Activated T-cell treated with anti-CD3 and anti-CD28 coated beads, Interleukin-2, amount 50 U/mL, for 72 hours (primary cell): ENCODE measurements around the gene ZNF385B. TPM values are rescaled to one million over a fixed set of nuclear protein-coding genes. Genes with fewer than 3 reads are reported as not detected.
"Not testable (repeated sequence)": the region's sequence is repeated elsewhere in the genome, so short reads cannot be mapped to it uniquely, and the experiment has no call there.

Experiments used
- ATAC-seq, 2 donors: fragments of 150-1000 bp; cut with Tn5 transposase; replicated peaks in 1 of 2; 2 replicates each; pipeline ENCODE4 v1.10.0; 2021; ENCODE audit warnings: moderate library complexity in 2 of 2, mild to moderate bottlenecking in 1 of 2
- DNase-seq, 2 donors: peaks; one replicate each; pipeline ENCODE4 v3.0.0; 2021 to 2022; ENCODE audit warnings: mixed read lengths in 1 of 2
- H3K27ac Mint-ChIP-seq: one replicate; pipeline ENCODE4 v1.8.0; 2022; ENCODE audit warnings: mild to moderate bottlenecking, moderate library complexity, mixed read lengths
- H3K27me3 Mint-ChIP-seq: one replicate; pipeline ENCODE4 v1.8.0; 2022; ENCODE audit warnings: low read depth, mixed read lengths
- H3K36me3 Mint-ChIP-seq, 2 donors: one replicate each; pipeline ENCODE4 v1.8.0; 2022; ENCODE audit warnings: mixed read lengths in 2 of 2, mild to moderate bottlenecking in 1 of 2; ENCODE audit not compliant: insufficient read depth in 2 of 2
- H3K4me1 Mint-ChIP-seq: one replicate; pipeline ENCODE4 v1.8.0; 2022; ENCODE audit warnings: low read depth, mixed read lengths
- H3K4me3 Mint-ChIP-seq, 2 donors: one replicate each; pipeline ENCODE4 v1.8.0; 2022; ENCODE audit warnings: mild to moderate bottlenecking in 2 of 2, mixed read lengths in 2 of 2, moderate library complexity in 2 of 2
- H3K9me3 Mint-ChIP-seq, 2 donors: one replicate each; pipeline ENCODE4 v1.8.0; 2022; ENCODE audit warnings: mixed read lengths in 2 of 2
- total RNA-seq, 2 donors: library from RNA; stranded (reverse); gene quantifications; one replicate each; pipeline ENCODE4 v1.2.3, GENCODE V29; 2022

Gene ZNF385B
- total RNA-seq, 2 donors from 2014 or later: not detected

- Mint-ChIP-seq H3K36me3 (no peaks in the 10 kb centered on the region), H3K27me3 (peaks cover 10% of the 10 kb centered on the region), H3K9me3 (no peaks in the 10 kb centered on the region), H3K4me3 (no peak overlapping the region), H3K27ac (no peak overlapping the region), H3K4me1 (no peaks in the 10 kb centered on the region)
- ATAC-seq: no peak
- DNase-seq: no peak
Observed at GRCh38 chr2:179645047-179645446, 216.4 kb downstream of the ZNF385B start.

- ATAC-seq (no peak), DNase-seq (no peak)
- Mint-ChIP-seq H3K27me3 (peaks cover 4% of the 10 kb centered on the region), H3K4me3 (no peak overlapping the region), H3K36me3 (no peaks in the 10 kb centered on the region), H3K4me1 (no peaks in the 10 kb centered on the region), H3K9me3 (no peaks in the 10 kb centered on the region), H3K27ac (no peak overlapping the region)
Observed at GRCh38 chr2:179642462-179642861, 218.9 kb downstream of the ZNF385B start.

DNA sequence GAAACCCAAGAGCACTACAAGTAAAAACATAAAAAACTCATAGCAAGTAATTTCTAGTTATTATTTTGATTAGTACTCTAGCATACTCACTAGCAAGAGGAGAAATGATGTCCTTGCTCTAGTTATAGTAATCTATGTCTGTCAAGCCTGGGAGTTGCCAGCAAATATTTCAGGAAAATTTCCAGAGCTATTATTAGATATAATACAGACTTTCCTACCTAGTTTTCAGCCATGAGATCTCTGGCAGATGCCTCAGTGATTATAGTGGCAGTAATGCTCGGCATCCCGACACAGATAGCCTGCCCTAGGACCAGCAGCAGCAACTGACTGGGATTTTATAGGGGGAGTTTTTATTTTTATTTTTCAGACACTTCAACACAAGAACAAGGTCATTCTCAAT, 224.4 kb downstream of the ZNF385B start:
- Mint-ChIP-seq H3K27me3 (no peaks in the 10 kb centered on the region), H3K9me3 (peaks cover 2 to 3% of the 10 kb centered on the region in 2 donors), H3K4me3 (no peak overlapping the region), H3K36me3 (no peaks in the 10 kb centered on the region), H3K4me1 (no peaks in the 10 kb centered on the region), H3K27ac (no peak overlapping the region)
- DNase-seq: no peak
- no peak for ATAC-seq

GRCh38 chr2:179636100-179636980, 225.1 kb downstream of the ZNF385B start:
- no peak overlapping the region for H3K4me3 Mint-ChIP-seq
- ATAC-seq: no peak
- no peaks in the 10 kb centered on the region for H3K4me1 Mint-ChIP-seq
- H3K36me3 Mint-ChIP-seq: no peaks in the 10 kb centered on the region
- H3K27ac Mint-ChIP-seq: no peak overlapping the region
- DNase-seq: no peak
- H3K9me3 Mint-ChIP-seq: peaks cover 2 to 4% of the 10 kb centered on the region in 2 donors
- no peaks in the 10 kb centered on the region for H3K27me3 Mint-ChIP-seq

DNA sequence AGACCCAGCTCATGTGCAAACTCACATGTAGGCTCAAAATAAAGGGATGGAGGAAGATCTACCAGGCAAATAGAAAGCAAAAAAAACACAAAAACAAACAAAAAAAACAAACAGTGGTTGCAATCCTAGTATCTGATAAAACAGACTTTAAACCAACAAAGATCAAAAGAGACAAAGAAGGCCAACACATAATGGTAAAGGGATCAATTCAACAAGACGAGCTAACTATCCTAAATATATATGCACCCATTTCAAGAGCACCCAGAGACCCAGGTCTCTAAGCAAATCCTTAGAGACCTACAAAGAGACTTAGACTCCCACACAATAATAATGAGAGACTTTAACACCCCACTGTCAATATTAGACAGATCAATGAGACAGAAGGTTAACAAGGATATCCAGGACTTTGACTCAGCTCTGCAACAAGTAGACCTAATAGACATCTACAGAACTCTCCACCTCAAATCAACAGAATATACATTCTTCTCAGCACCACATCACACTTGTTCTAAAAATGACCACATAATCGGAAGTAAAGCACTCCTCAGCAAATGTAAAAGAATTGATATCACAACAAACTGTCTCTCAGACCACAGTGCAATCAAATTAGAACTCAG, 229.5 kb downstream of the ZNF385B start:
- not testable (repeated sequence) for H3K36me3 Mint-ChIP-seq, H3K4me1 Mint-ChIP-seq, DNase-seq, H3K4me3 Mint-ChIP-seq, H3K27ac Mint-ChIP-seq, ATAC-seq, H3K9me3 Mint-ChIP-seq, H3K27me3 Mint-ChIP-seq

DNA sequence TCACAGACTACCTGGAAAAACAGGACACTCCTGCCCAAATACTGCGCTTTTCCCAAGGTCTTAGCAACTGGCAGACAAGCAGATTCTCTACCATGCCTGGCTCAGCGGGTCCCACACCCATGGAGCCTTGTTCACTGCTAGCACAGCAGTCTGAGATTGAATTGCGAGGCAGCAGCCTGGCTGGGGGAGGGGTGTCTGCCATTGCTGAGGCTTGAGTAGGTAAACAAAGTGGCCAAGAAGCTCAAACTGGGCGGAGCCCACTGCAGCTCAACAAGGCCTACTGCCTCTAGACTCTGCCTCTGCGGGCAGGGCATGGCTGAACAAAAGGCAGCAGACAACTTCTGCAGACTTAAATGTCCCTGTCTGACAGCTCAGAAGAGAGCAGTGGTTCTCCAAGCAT, 231.6 kb downstream of the ZNF385B start:
- not testable (repeated sequence) for H3K36me3 Mint-ChIP-seq, H3K4me1 Mint-ChIP-seq, H3K27me3 Mint-ChIP-seq, H3K9me3 Mint-ChIP-seq, H3K27ac Mint-ChIP-seq, H3K4me3 Mint-ChIP-seq, ATAC-seq, DNase-seq

DNA sequence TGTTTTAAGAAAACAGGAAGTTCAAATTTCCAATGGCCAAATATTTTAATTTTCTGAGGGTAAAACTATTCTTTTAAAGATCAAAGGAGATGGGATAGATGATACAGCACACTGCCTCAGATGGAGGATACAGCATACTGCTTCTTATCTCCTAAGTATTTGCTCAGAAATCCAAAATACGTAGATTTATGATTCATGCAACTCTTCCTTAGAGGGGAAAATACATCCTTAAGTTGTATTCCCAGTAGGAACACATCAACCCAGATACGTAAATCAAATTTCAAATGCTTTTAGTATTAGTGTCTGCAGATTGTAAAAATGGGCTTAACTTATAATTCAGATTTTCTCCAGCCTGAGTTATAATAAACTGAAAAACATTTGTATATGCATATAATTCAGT, 235.2 kb downstream of the ZNF385B start:
- DNase-seq: no peak

GRCh38 chr2:179622635-179623300, 238.6 kb downstream of the ZNF385B start:
- H3K4me1 Mint-ChIP-seq: no peaks in the 10 kb centered on the region
- no peak for ATAC-seq
- peaks cover 0 to 3% of the 10 kb centered on the region in 2 donors for H3K9me3 Mint-ChIP-seq
- no peaks in the 10 kb centered on the region for H3K36me3 Mint-ChIP-seq
- H3K27me3 Mint-ChIP-seq: no peaks in the 10 kb centered on the region
- no peak for DNase-seq
- H3K4me3 Mint-ChIP-seq: no peak overlapping the region
- no peak overlapping the region for H3K27ac Mint-ChIP-seq

More for the DNA sequence above, 235.2 kb downstream of the ZNF385B start:
- no peaks in the 10 kb centered on the region for H3K4me1 Mint-ChIP-seq
- H3K27me3 Mint-ChIP-seq: no peaks in the 10 kb centered on the region
- ATAC-seq: no peak
- no peaks in the 10 kb centered on the region for H3K9me3 Mint-ChIP-seq
- no peaks in the 10 kb centered on the region for H3K36me3 Mint-ChIP-seq
- H3K4me3 Mint-ChIP-seq: no peak overlapping the region
- H3K27ac Mint-ChIP-seq: no peak overlapping the region

GRCh38 chr2:179622112-179622511, 239.3 kb downstream of the ZNF385B start:
- H3K4me3 Mint-ChIP-seq: no peak overlapping the region
- no peaks in the 10 kb centered on the region for H3K27me3 Mint-ChIP-seq
- no peak overlapping the region for H3K27ac Mint-ChIP-seq
- H3K36me3 Mint-ChIP-seq: no peaks in the 10 kb centered on the region
- H3K4me1 Mint-ChIP-seq: no peaks in the 10 kb centered on the region
- peaks cover 0 to 3% of the 10 kb centered on the region in 2 donors for H3K9me3 Mint-ChIP-seq
- no peak for ATAC-seq
- no peak for DNase-seq

- ATAC-seq (no peak), DNase-seq (no peak)
- H3K9me3 Mint-ChIP-seq: peaks cover 2 to 3% of the 10 kb centered on the region in 2 donors
- no peak overlapping the region for H3K4me3 Mint-ChIP-seq
- H3K27me3 Mint-ChIP-seq: no peaks in the 10 kb centered on the region
- no peaks in the 10 kb centered on the region for H3K36me3 Mint-ChIP-seq
- H3K27ac Mint-ChIP-seq: no peak overlapping the region
- no peaks in the 10 kb centered on the region for H3K4me1 Mint-ChIP-seq
Observed at GRCh38 chr2:179619947-179620467, 241.4 kb downstream of the ZNF385B start.

GRCh38 chr2:179614121-179614520, 247.3 kb downstream of the ZNF385B start:
- Mint-ChIP-seq H3K9me3 (peaks cover 2 to 3% of the 10 kb centered on the region in 2 donors), H3K4me1 (no peaks in the 10 kb centered on the region), H3K27ac (no peak overlapping the region), H3K4me3 (no peak overlapping the region), H3K27me3 (no peaks in the 10 kb centered on the region), H3K36me3 (no peaks in the 10 kb centered on the region)
- ATAC-seq (no peak), DNase-seq (no peak)

DNA sequence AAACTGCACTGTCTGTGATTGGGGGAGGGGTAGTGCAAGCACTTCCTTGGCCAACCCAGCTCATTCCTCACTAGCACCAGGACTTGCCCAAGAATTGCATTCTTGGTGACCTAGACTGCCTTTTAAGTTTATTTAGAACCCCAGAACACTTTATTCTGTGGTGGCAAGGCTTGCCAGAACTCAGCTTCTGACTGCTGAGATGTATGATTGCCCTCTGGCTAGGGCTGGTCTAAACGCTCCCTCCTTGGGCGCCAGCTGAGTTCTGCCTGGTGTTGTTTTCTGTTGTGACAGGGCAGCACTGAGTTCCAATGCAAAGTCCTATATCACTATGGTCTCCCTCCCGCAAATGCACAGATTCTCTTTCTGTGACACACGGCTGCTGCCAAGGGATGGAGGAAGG, 247.7 kb downstream of the ZNF385B start:
- no peak overlapping the region for H3K27ac Mint-ChIP-seq
- H3K36me3 Mint-ChIP-seq: no peaks in the 10 kb centered on the region
- peaks cover 2 to 4% of the 10 kb centered on the region in 2 donors for H3K9me3 Mint-ChIP-seq
- no peaks in the 10 kb centered on the region for H3K27me3 Mint-ChIP-seq
- no peak for DNase-seq
- H3K4me3 Mint-ChIP-seq: no peak overlapping the region
- no peak for ATAC-seq
- H3K4me1 Mint-ChIP-seq: no peaks in the 10 kb centered on the region

DNA sequence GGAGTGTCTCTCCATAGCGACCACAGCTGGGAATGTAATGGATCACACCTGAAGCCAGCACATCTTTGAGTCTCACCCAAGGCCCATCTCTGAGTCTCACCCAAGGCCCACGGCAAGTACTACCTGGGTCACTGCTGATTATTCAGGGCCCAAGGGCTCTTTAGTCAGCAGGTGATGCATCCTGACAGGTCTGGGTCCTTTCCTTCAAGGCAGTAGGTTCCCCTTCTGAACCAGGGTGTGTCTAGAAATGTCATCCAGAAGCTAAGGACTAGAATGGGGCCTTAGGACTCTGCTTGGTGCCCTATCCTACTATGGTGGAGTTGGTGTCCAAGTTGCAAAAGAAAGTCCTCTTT, 248.1 kb downstream of the ZNF385B start:
- no peaks in the 10 kb centered on the region for H3K4me1 Mint-ChIP-seq
- DNase-seq (no peak), ATAC-seq (no peak)
- H3K4me3 Mint-ChIP-seq: no peak overlapping the region
- H3K36me3 Mint-ChIP-seq: no peaks in the 10 kb centered on the region
- peaks cover 3 to 4% of the 10 kb centered on the region in 2 donors for H3K9me3 Mint-ChIP-seq
- H3K27me3 Mint-ChIP-seq: no peaks in the 10 kb centered on the region
- H3K27ac Mint-ChIP-seq: no peak overlapping the region
